ENCODE data around the gene CACNA1E. TPM values are rescaled to one million over a fixed set of nuclear protein-coding genes. Genes with fewer than 3 reads are reported as not detected.

CACNA1E gene
- total and polyA plus RNA-seq, 2 of the 13 experiments (the other 11 are each of a cell fraction or from before 2014, with no cell fraction given): not detected

GRCh38 chr1:181632492-181632891 lies 149.2 kb downstream of the CACNA1E start:
- WGBS (ENCODE audit: low lambda C conversion rate): 0% methylated on average over 1 of the region's 1 CpG
- no peaks in the 10 kb centered on the region for H3K79me2 ChIP-seq (ENCODE audit: insufficient read depth, low read length)
- intact Hi-C loops (cut with micrococcal nuclease; ENCODE audit: unreplicated experiment) (no loop called here), in situ Hi-C loops (cut with HindIII; ENCODE audit: extremely low pct_ligation_motif_present, low pct_unique_long_range_greater_than_20kb) (no loop called here)
- H3K9ac ChIP-seq (ENCODE audit: insufficient read depth, low read depth, low read length): no peak overlapping the region
- CTCF ChIA-PET (ENCODE audit: low intra/inter-chr PET ratio, low total read pairs): no interaction called here
- no peaks in the 10 kb centered on the region for H3K9me3 ChIP-seq (ENCODE audit: low read length)
- no peaks in the 10 kb centered on the region for H3K4me1 ChIP-seq (ENCODE audit: insufficient read depth, low read length)
- TF ChIP-seq ZNF772 (CRISPR knock-in tag; IDR thresholded peaks at IDR 0.05): no peak
- FAIRE-seq (no peak), ATAC-seq (no peak), DNase-seq (ENCODE audit: low spot score) (no peak)
- no peak overlapping the region for H3K4me3 ChIP-seq (replicated peaks in 1 of 3; ENCODE audit: insufficient read depth in 1 of 3, low read depth in 2 of 3, low read length in 3 of 3)
- H3K36me3 ChIP-seq (replicated peaks in 1 of 2; ENCODE audit: control insufficient read depth in 1 of 2, insufficient read depth in 2 of 2, low read length in 2 of 2): no peaks in the 10 kb centered on the region
- H3K27me3 ChIP-seq (ENCODE audit: control insufficient read depth in 1 of 2, insufficient read depth in 2 of 2, low read length in 2 of 2): peaks cover 0 to 3% of the 10 kb centered on the region in 2 experiments; a peak in 2 of 5 replicates
- no peak overlapping the region for H3K27ac ChIP-seq (ENCODE audit: extremely low read length, insufficient read depth, low read length)
- no peaks in the 10 kb centered on the region for H4K20me1 ChIP-seq (ENCODE audit: insufficient read depth, low read length)
- no peak overlapping the region for H2AFZ ChIP-seq (ENCODE audit: low read length)
- H3K4me2 ChIP-seq (ENCODE audit: low read depth, low read length): no peak overlapping the region
- POLR2A ChIA-PET: no interaction called here
- BruUV-seq (replicated peaks): no TSS peak

DNA sequence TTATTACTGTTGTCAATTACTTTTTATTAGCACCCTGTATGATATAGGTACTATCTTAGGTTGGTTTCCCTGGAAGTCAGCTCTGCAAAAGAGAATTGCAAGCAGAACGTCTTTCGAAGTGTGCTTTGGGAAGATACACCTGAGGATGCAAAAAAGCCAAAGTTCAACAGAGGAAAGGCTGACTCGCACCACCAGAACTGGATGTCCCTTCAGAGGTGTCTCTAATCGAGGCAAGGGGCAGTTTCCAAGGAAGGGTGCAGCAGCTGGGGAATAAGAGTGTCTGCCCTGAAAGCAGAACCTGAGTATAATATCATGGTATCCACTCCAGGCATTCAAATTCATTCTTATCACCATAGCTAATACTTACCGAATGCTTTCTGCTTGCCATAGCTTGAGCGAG lies 149.6 kb downstream of the CACNA1E start:
- Histone ChIP-seq H3K27me3 (ENCODE audit: control insufficient read depth in 1 of 2, insufficient read depth in 2 of 2, low read length in 2 of 2) (peaks cover 0 to 3% of the 10 kb centered on the region in 2 experiments; a peak in 2 of 5 replicates), H3K36me3 (replicated peaks in 1 of 2; ENCODE audit: control insufficient read depth in 1 of 2, insufficient read depth in 2 of 2, low read length in 2 of 2) (no peaks in the 10 kb centered on the region), H3K4me2 (ENCODE audit: low read depth, low read length) (no peak overlapping the region), H3K27ac (ENCODE audit: extremely low read length, insufficient read depth, low read length) (no peak overlapping the region), H3K79me2 (ENCODE audit: insufficient read depth, low read length) (no peaks in the 10 kb centered on the region), H3K9me3 (ENCODE audit: low read length) (no peaks in the 10 kb centered on the region), H3K9ac (ENCODE audit: insufficient read depth, low read depth, low read length) (no peak overlapping the region), H2AFZ (ENCODE audit: low read length) (no peak overlapping the region), H3K4me3 (replicated peaks in 1 of 3; ENCODE audit: insufficient read depth in 1 of 3, low read depth in 2 of 3, low read length in 3 of 3) (no peak overlapping the region), H3K4me1 (ENCODE audit: insufficient read depth, low read length) (no peaks in the 10 kb centered on the region), H4K20me1 (ENCODE audit: insufficient read depth, low read length) (no peaks in the 10 kb centered on the region)
- POLR2A ChIA-PET: no interaction called here
- TF ChIP-seq ZNF232 (CRISPR knock-in tag; IDR thresholded peaks at IDR 0.05; ENCODE audit: borderline replicate concordance) (no peak), KDM1A (CRISPR knock-in tag; IDR thresholded peaks at IDR 0.05) (no peak), ZNF615 (CRISPR knock-in tag; IDR thresholded peaks at IDR 0.05; ENCODE audit: borderline replicate concordance) (no peak), ZNF30 (CRISPR knock-in tag; IDR thresholded peaks at IDR 0.05) (no peak), ZNF274 (CRISPR knock-in tag; IDR thresholded peaks at IDR 0.05) (no peak), RORA (CRISPR knock-in tag; IDR thresholded peaks at IDR 0.05) (no peak), ZNF224 (CRISPR knock-in tag; IDR thresholded peaks at IDR 0.05) (no peak)
- 15% methylated on average over 6 of the region's 6 CpGs for WGBS (ENCODE audit: low lambda C conversion rate)
- FAIRE-seq (no peak), ATAC-seq (no peak), DNase-seq (ENCODE audit: low spot score) (no peak)
- BruUV-seq (replicated peaks): no TSS peak
- intact Hi-C loops (cut with micrococcal nuclease; ENCODE audit: unreplicated experiment): no loop called here
- CTCF ChIA-PET (ENCODE audit: low intra/inter-chr PET ratio, low total read pairs): no interaction called here
- in situ Hi-C loops (cut with HindIII; ENCODE audit: extremely low pct_ligation_motif_present, low pct_unique_long_range_greater_than_20kb): no loop called here

Data from HepG2 (cell line).